HepG2 (cell line): ENCODE results near the gene IRF2. TPM values are rescaled to one million over a fixed set of nuclear protein-coding genes. Genes with fewer than 3 reads are reported as not detected.
A peak's percentile ranks its signal among the peaks of the same experiment; 100 is the strongest.

ENCODE experiments used
- ATAC-seq: fragments of 200-7000 bp; cut with Tn5 transposase; 3 replicates; pipeline ENCODE4 v1.9.1; 2020; ENCODE audit warnings: mild to moderate bottlenecking, moderate library complexity
- BruUV-seq: library from RNA; stranded (reverse); fragments of 400-500 nt; replicated peaks from 2 replicates; lab custom pipeline; 2021; lab: Mats Ljungman, UMichigan
- CTCF ChIA-PET: fragments of 300-600 bp; formaldehyde crosslinking; extraction: SDS; loops from one replicate; lab custom pipeline; 2021; ENCODE audit warnings: low total read pairs, inconsistent platforms, low intra/inter-chr PET ratio; lab: Yijun Ruan, JAX
- POLR2A ChIA-PET: fragments of 350-600 bp; sonication (Branson Sonifier 250); formaldehyde crosslinking; loops from one replicate; lab custom pipeline; 2020; ENCODE audit warnings: antibody characterized with exemption, inconsistent platforms; lab: Yijun Ruan, JAX
- DNase-seq: peaks from one replicate; pipeline ENCODE4 v3.0.0-alpha.2; 2015; ENCODE audit warnings: low spot score
- FAIRE-seq: peaks from 3 replicates; lab custom pipeline; 2011; peaks lifted over from hg19 to GRCh38; lab: Jason Lieb, UNC
- H2AFZ ChIP-seq: one replicate; pipeline ENCODE4 v1.6.1; 2011; ENCODE audit warnings: low read length, inconsistent platforms
- H3K27ac ChIP-seq: fragments of 300-600 bp; 3 replicates; pipeline ENCODE4 v1.8.0; 2011; ENCODE audit warnings: mixed run types, mild to moderate bottlenecking, mixed read lengths, low read length, inconsistent platforms; ENCODE audit not compliant: insufficient read depth; ENCODE audit errors: extremely low read length
- H3K27me3 ChIP-seq, 2 experiments: fragments of 200-600 bp in 1 of 2; 2 replicates in 1 of 2; 3 replicates in 1 of 2; pipeline versions ENCODE4 v1.6.0 to v1.8.0; 2011; ENCODE audit warnings: low read length in 2 of 2, mild to moderate bottlenecking in 2 of 2, moderate library complexity in 2 of 2, inconsistent platforms in 1 of 2; ENCODE audit not compliant: insufficient read depth in 2 of 2, control insufficient read depth in 1 of 2
- H3K36me3 ChIP-seq, 2 experiments: fragments of 200-600 bp in 1 of 2; replicated peaks in 1 of 2; 2 replicates in 1 of 2; 3 replicates in 1 of 2; pipeline versions ENCODE4 v1.5.1 to v1.8.0; 2011; ENCODE audit warnings: low read length in 2 of 2, inconsistent platforms in 1 of 2; ENCODE audit not compliant: insufficient read depth in 2 of 2, control insufficient read depth in 1 of 2
- H3K4me1 ChIP-seq: 2 replicates; pipeline ENCODE4 v1.5.1; 2012; ENCODE audit warnings: low read length, inconsistent platforms; ENCODE audit not compliant: insufficient read depth
- H3K4me2 ChIP-seq: 2 replicates; pipeline ENCODE4 v1.6.0; 2011; ENCODE audit warnings: low read depth, low read length, inconsistent platforms
- H3K4me3 ChIP-seq, 3 experiments: fragments of 200-600 bp in 1 of 3; sonication (generic), shearing (Covaris generic) in 1 of 3; replicated peaks in 1 of 3; 2 replicates each; pipeline ENCODE4 v1.5.1; 2011 to 2016; ENCODE audit warnings: low read length in 3 of 3, inconsistent platforms in 2 of 3, low read depth in 2 of 3, mild to moderate bottlenecking in 2 of 3, control low read depth in 1 of 3, mixed read lengths in 1 of 3; ENCODE audit not compliant: insufficient read depth in 1 of 3
- H3K79me2 ChIP-seq: one replicate; pipeline ENCODE4 v1.6.1; 2011; ENCODE audit warnings: low read length, inconsistent platforms; ENCODE audit not compliant: insufficient read depth
- H3K9ac ChIP-seq: 2 replicates; pipeline ENCODE4 v1.6.0; 2011; ENCODE audit warnings: mild to moderate bottlenecking, low read depth, low read length, inconsistent platforms; ENCODE audit not compliant: insufficient read depth
- H3K9me3 ChIP-seq: 2 replicates; pipeline ENCODE4 v1.5.1; 2012; ENCODE audit warnings: mild to moderate bottlenecking, low read length
- H4K20me1 ChIP-seq: 2 replicates; pipeline ENCODE4 v1.6.0; 2011; ENCODE audit warnings: inconsistent platforms, mild to moderate bottlenecking, low read length, moderate library complexity; ENCODE audit not compliant: insufficient read depth
- HMG20B ChIP-seq: conservative IDR thresholded peaks from 2 replicates; pipeline ENCODE4 v1.6.1; 2016; ENCODE audit warnings: missing genetic modification reagents, missing compliant biosample characterization
- HMGXB3 ChIP-seq: sonication (generic); formaldehyde crosslinking; IDR thresholded peaks from 2 replicates; pipeline ENCODE4 v1.4.0; 2020; ENCODE audit warnings: missing genetic modification reagents, borderline replicate concordance
- NPAS2 ChIP-seq: sonication (generic); formaldehyde crosslinking; IDR thresholded peaks from 2 replicates; pipeline ENCODE4 v1.8.0; 2022; ENCODE audit warnings: mild to moderate bottlenecking, missing genetic modification reagents, borderline replicate concordance
- POGZ ChIP-seq: sonication (generic); formaldehyde crosslinking; IDR thresholded peaks from 2 replicates; pipeline ENCODE4 v1.4.0; 2020; ENCODE audit warnings: mild to moderate bottlenecking, missing genetic modification reagents
- RBM22 ChIP-seq: fragments of 200-400 bp; formaldehyde crosslinking; optimal IDR thresholded peaks from 2 replicates; pipeline ENCODE3; 2017; ENCODE audit warnings: mild to moderate bottlenecking, low read length, moderate library complexity
- TBX2 ChIP-seq: sonication (generic); formaldehyde crosslinking; IDR thresholded peaks from 2 replicates; pipeline ENCODE4 v1.5.0; 2020; ENCODE audit warnings: missing genetic modification reagents, mild to moderate bottlenecking, borderline replicate concordance
- ZFX ChIP-seq: sonication (generic); formaldehyde crosslinking; IDR thresholded peaks from 2 replicates; pipeline ENCODE4 v1.4.0; 2020; ENCODE audit warnings: mild to moderate bottlenecking, low read depth, missing genetic modification reagents, moderate library complexity
- ZNF282 ChIP-seq: fragments of 450-650 bp; IDR thresholded peaks from 2 replicates; pipeline ENCODE4 v1.6.1; 2018; ENCODE audit not compliant: partially characterized antibody
- ZNF367 ChIP-seq: sonication (generic); formaldehyde crosslinking; IDR thresholded peaks from 2 replicates; pipeline ENCODE4 v1.4.0; 2020; ENCODE audit warnings: missing genetic modification reagents, borderline replicate concordance
- ZNF557 ChIP-seq: sonication (generic); formaldehyde crosslinking; IDR thresholded peaks from 2 replicates; pipeline ENCODE4 v1.4.0; 2020; ENCODE audit warnings: missing genetic modification reagents
- ZNF563 ChIP-seq: sonication (generic); formaldehyde crosslinking; IDR thresholded peaks from 2 replicates; pipeline ENCODE4 v1.8.0; 2022; ENCODE audit warnings: mild to moderate bottlenecking, moderate library complexity, missing genetic modification reagents
- ZNF691 ChIP-seq: sonication (generic); formaldehyde crosslinking; IDR thresholded peaks from 2 replicates; pipeline ENCODE4 v1.4.0; 2020; ENCODE audit warnings: missing genetic modification reagents, low read depth, mild to moderate bottlenecking, borderline replicate concordance
- ZNF724P ChIP-seq: sonication (generic); formaldehyde crosslinking; IDR thresholded peaks from 2 replicates; pipeline ENCODE4 v1.8.0; 2022; ENCODE audit warnings: missing genetic modification reagents, borderline replicate concordance
- WGBS: methylation state at CpG from one replicate; pipeline ENCODE4 v1.1.6; 2017; ENCODE audit warnings: low lambda C conversion rate; 5-methylcytosine and 5-hydroxymethylcytosine counted together
- in situ Hi-C: cut with HindIII; loops from 2 replicates; pipeline ENCODE4 v1.10.0; 2017; ENCODE audit warnings: low pct_unique_long_range_greater_than_20kb; ENCODE audit not compliant: extremely low pct_ligation_motif_present
- intact Hi-C: fragments of 100-400 bp; cut with micrococcal nuclease; formaldehyde crosslinking; loops from one replicate; pipeline ENCODE4 v1.10.0; 2022; ENCODE audit not compliant: unreplicated experiment
- polyA plus RNA-seq, 8 experiments: library from polyadenylated mRNA; depleted of rRNA in 3 of 8; stranded (reverse) in 7 of 8; unstranded in 1 of 8; fragments of >200 nt; fragmentation: Illumina TruSeq in 4 of 8; extraction: Trizol in 4 of 8; gene quantifications; 2 replicates each; pipeline versions ENCODE4 v1.2.1 to v1.2.3, GENCODE V29; 2011 to 2016; ENCODE audit warnings: low read depth in 4 of 8, missing spikeins in 1 of 8, mixed read lengths in 1 of 8; ENCODE audit not compliant: insufficient read depth in 1 of 8
- total RNA-seq, 5 experiments: library from RNA; depleted of rRNA; stranded (reverse); fragments of >200 nt; fragmentation: Illumina TruSeq; extraction: Trizol; gene quantifications; 2 replicates each; pipeline ENCODE4 v1.2.3, GENCODE V29; 2016; ENCODE audit warnings: low read depth in 1 of 5

Gene IRF2
- total and polyA plus RNA-seq, 2 of the 13 experiments (the other 11 are each of a cell fraction or from before 2014, with no cell fraction given) = 15.5 to 28.8 TPM

- Histone ChIP-seq H3K27me3 (no peaks in the 10 kb centered on the region), H4K20me1 (no peaks in the 10 kb centered on the region), H3K27ac (peak overlapping the region; percentile 44), H3K9ac (no peak overlapping the region), H3K4me1 (peaks cover 60% of the 10 kb centered on the region), H3K4me2 (peak overlapping the region; percentile 4; the same call in 1 of the 2 replicates), H3K36me3 (peaks cover 14 to 31% of the 10 kb centered on the region in 2 experiments; a peak in 4 of 5 replicates), H3K4me3 (no peak overlapping the region), H3K9me3 (no peaks in the 10 kb centered on the region), H3K79me2 (no peaks in the 10 kb centered on the region), H2AFZ (no peak overlapping the region)
- FAIRE-seq = no peak
- POLR2A ChIA-PET = no interaction called here
- no peak for TF ChIP-seq ZNF367 (CRISPR knock-in tag)
- TF ChIP-seq ZFX (CRISPR knock-in tag) = no peak
- no peak for TF ChIP-seq RBM22
- no peak for TF ChIP-seq ZNF557 (CRISPR knock-in tag)
- no peak for TF ChIP-seq ZNF282
- TF ChIP-seq TBX2 (CRISPR knock-in tag) = no peak
- TF ChIP-seq ZNF691 (CRISPR knock-in tag) = no peak
- TF ChIP-seq POGZ (CRISPR knock-in tag) = no peak
- no peak for TF ChIP-seq HMGXB3
- TF ChIP-seq HMG20B (CRISPR knock-in tag) = no peak
- TF ChIP-seq NPAS2 (CRISPR knock-in tag) = no peak
- TF ChIP-seq ZNF563 (CRISPR knock-in tag) = no peak
- no peak for TF ChIP-seq ZNF724P (CRISPR knock-in tag)
- DNase-seq = no peak
- CTCF ChIA-PET = no interaction called here
- intact Hi-C loops = no loop called here
- no TSS peak for BruUV-seq
- 95% methylated on average over 10 of the region's 10 CpGs for WGBS
- ATAC-seq = no peak
- in situ Hi-C loops = no loop called here
These were observed 88.0 kb downstream of the IRF2 start for GRCh38 chr4:184386271-184386781.
